Measurements from ENCODE around the gene TFCP2. TPM values are rescaled to one million over a fixed set of nuclear protein-coding genes. Genes with fewer than 3 reads are reported as not detected.
"Not testable (repeated sequence)": the region's sequence is repeated elsewhere in the genome, so short reads cannot be mapped to it uniquely, and the experiment has no call there.

The TFCP2 gene
- polyA plus RNA-seq, 3 donors from 2014 or later: 10.1 to 16.6 (median 11.7) TPM

GRCh38 chr12:51118706-51119105, 54.2 kb downstream of the TFCP2 start:
- Mint-ChIP-seq H3K27ac (no peak overlapping the region), H3K4me3 (no peak overlapping the region), H3K36me3 (peaks cover 8 to 26% (median 17%) of the 10 kb centered on the region in 3 donors), H3K27me3 (ENCODE audit: low read depth in 3 of 3) (peaks cover 0 to 2% (median 0%) of the 10 kb centered on the region in 3 donors), H3K9me3 (no peaks in the 10 kb centered on the region), H3K4me1 (no peaks in the 10 kb centered on the region)
- no peak for DNase-seq

GRCh38 chr12:51115533-51115932, 57.4 kb downstream of the TFCP2 start:
- H3K4me3 Mint-ChIP-seq: no peak overlapping the region
- no peaks in the 10 kb centered on the region for H3K4me1 Mint-ChIP-seq
- H3K9me3 Mint-ChIP-seq: no peaks in the 10 kb centered on the region
- DNase-seq: no peak
- H3K36me3 Mint-ChIP-seq: peaks cover 12 to 40% (median 17%) of the 10 kb centered on the region in 3 donors
- H3K27me3 Mint-ChIP-seq (ENCODE audit: low read depth in 3 of 3): peaks cover 0 to 2% (median 0%) of the 10 kb centered on the region in 3 donors
- peak overlapping the region in 2 of 6 donors; percentile 0 to 32 for H3K27ac Mint-ChIP-seq

GRCh38 chr12:51108136-51108535, 64.8 kb downstream of the TFCP2 start:
- H3K4me1 Mint-ChIP-seq: no peaks in the 10 kb centered on the region
- H3K27me3 Mint-ChIP-seq (ENCODE audit: low read depth in 3 of 3): no peaks in the 10 kb centered on the region
- no peaks in the 10 kb centered on the region for H3K9me3 Mint-ChIP-seq
- no peak for DNase-seq
- H3K4me3 Mint-ChIP-seq: no peak overlapping the region
- H3K27ac Mint-ChIP-seq: no peak overlapping the region
- peaks cover 19 to 47% (median 21%) of the 10 kb centered on the region in 3 donors for H3K36me3 Mint-ChIP-seq

- H3K27ac Mint-ChIP-seq: peak overlapping the region in 2 of 6 donors; percentile 39 to 56
- no peaks in the 10 kb centered on the region for H3K27me3 Mint-ChIP-seq (ENCODE audit: low read depth in 3 of 3)
- no peaks in the 10 kb centered on the region for H3K9me3 Mint-ChIP-seq
- H3K4me1 Mint-ChIP-seq: no peaks in the 10 kb centered on the region
- H3K36me3 Mint-ChIP-seq: peaks cover 24 to 62% (median 38%) of the 10 kb centered on the region in 3 donors
- no peak overlapping the region for H3K4me3 Mint-ChIP-seq
- DNase-seq: no peak
These were observed 69.0 kb downstream of the TFCP2 start for GRCh38 chr12:51103977-51104376.

- Mint-ChIP-seq H3K4me3 (no peak overlapping the region), H3K9me3 (no peaks in the 10 kb centered on the region), H3K36me3 (peaks cover 32 to 59% (median 51%) of the 10 kb centered on the region in 3 donors), H3K27me3 (ENCODE audit: low read depth in 3 of 3) (no peaks in the 10 kb centered on the region), H3K27ac (no peak overlapping the region), H3K4me1 (no peaks in the 10 kb centered on the region)
- DNase-seq: no peak
These were observed 74.3 kb downstream of the TFCP2 start for GRCh38 chr12:51098611-51099010.

GRCh38 chr12:51090705-51091229, 82.2 kb downstream of the TFCP2 start:
- H3K4me1 Mint-ChIP-seq: no peaks in the 10 kb centered on the region
- H3K27me3 Mint-ChIP-seq (ENCODE audit: low read depth in 3 of 3): no peaks in the 10 kb centered on the region
- no peak overlapping the region for H3K27ac Mint-ChIP-seq
- no peak overlapping the region for H3K4me3 Mint-ChIP-seq
- no peak for DNase-seq
- H3K36me3 Mint-ChIP-seq: peaks cover 12 to 18% (median 12%) of the 10 kb centered on the region in 3 donors
- H3K9me3 Mint-ChIP-seq: no peaks in the 10 kb centered on the region

- Mint-ChIP-seq H3K27ac (no peak overlapping the region), H3K36me3 (peaks cover 0 to 3% (median 0%) of the 10 kb centered on the region in 3 donors), H3K4me3 (no peak overlapping the region), H3K9me3 (no peaks in the 10 kb centered on the region), H3K27me3 (ENCODE audit: low read depth in 3 of 3) (peaks cover 0 to 2% (median under 1%) of the 10 kb centered on the region in 3 donors), H3K4me1 (peaks cover 8 to 14% of the 10 kb centered on the region in 2 donors)
- DNase-seq: no peak
These were observed 85.1 kb downstream of the TFCP2 start for GRCh38 chr12:51087818-51088217.

- no peaks in the 10 kb centered on the region for H3K9me3 Mint-ChIP-seq
- H3K27me3 Mint-ChIP-seq (ENCODE audit: low read depth in 3 of 3): peaks cover 3 to 5% (median 4%) of the 10 kb centered on the region in 3 donors
- no peak overlapping the region for H3K4me3 Mint-ChIP-seq
- H3K27ac Mint-ChIP-seq: no peak overlapping the region
- no peak for DNase-seq
- peaks cover 0 to 3% (median 0%) of the 10 kb centered on the region in 3 donors for H3K36me3 Mint-ChIP-seq
- peaks cover 17 to 23% of the 10 kb centered on the region in 2 donors for H3K4me1 Mint-ChIP-seq
These were observed 86.0 kb downstream of the TFCP2 start for GRCh38 chr12:51086933-51087332.

GRCh38 chr12:51085757-51086156, 87.2 kb downstream of the TFCP2 start:
- Mint-ChIP-seq H3K36me3 (peaks cover 0 to 3% (median 0%) of the 10 kb centered on the region in 3 donors), H3K27ac (peak overlapping the region in 1 of 6 donors; percentile 69), H3K4me3 (peak overlapping the region in 2 of 5 donors; percentile 33 to 38), H3K4me1 (peaks cover 22 to 33% of the 10 kb centered on the region in 2 donors), H3K27me3 (ENCODE audit: low read depth in 3 of 3) (peaks cover 3 to 5% (median 4%) of the 10 kb centered on the region in 3 donors), H3K9me3 (no peaks in the 10 kb centered on the region)
- DNase-seq: no peak

- H3K36me3 Mint-ChIP-seq: peaks cover 0 to 6% (median 3%) of the 10 kb centered on the region in 3 donors
- peaks cover 3 to 5% (median 4%) of the 10 kb centered on the region in 3 donors for H3K27me3 Mint-ChIP-seq (ENCODE audit: low read depth in 3 of 3)
- H3K4me3 Mint-ChIP-seq: peak within 1 kb of the TSS; percentile 92 to 97 (median 95)
- peak within 1 kb of the TSS; percentile 71 to 95 (median 77) for H3K27ac Mint-ChIP-seq
- peak; percentile 93 to 95 (median 94) for DNase-seq
- H3K9me3 Mint-ChIP-seq: no peaks in the 10 kb centered on the region
- H3K4me1 Mint-ChIP-seq: peaks cover 24 to 48% of the 10 kb centered on the region in 2 donors
These were observed 89.7 kb downstream of the TFCP2 start, which contains the start of gene CSRNP2 for GRCh38 chr12:51083126-51083833. Gene CSRNP2, minus strand, starts transcription at chr12:51083596. Its CDS starts 7,035 bp downstream, at chr12:51076561.

GRCh38 chr12:51082561-51083125, 90.3 kb downstream of the TFCP2 start:
- H3K27ac Mint-ChIP-seq: peak overlapping the region; percentile 71 to 95 (median 77)
- H3K4me3 Mint-ChIP-seq: peak overlapping the region; percentile 92 to 97 (median 95)
- peaks cover 24 to 53% of the 10 kb centered on the region in 2 donors for H3K4me1 Mint-ChIP-seq
- H3K36me3 Mint-ChIP-seq: peaks cover 0 to 6% (median 3%) of the 10 kb centered on the region in 3 donors
- DNase-seq: peak; percentile 3 to 6 (median 6)
- peaks cover 3 to 5% (median 4%) of the 10 kb centered on the region in 3 donors for H3K27me3 Mint-ChIP-seq (ENCODE audit: low read depth in 3 of 3)
- no peaks in the 10 kb centered on the region for H3K9me3 Mint-ChIP-seq

- Mint-ChIP-seq H3K36me3 (peaks cover 0 to 6% (median 3%) of the 10 kb centered on the region in 3 donors), H3K4me1 (peaks cover 26 to 55% of the 10 kb centered on the region in 2 donors), H3K27me3 (ENCODE audit: low read depth in 3 of 3) (peaks cover 3 to 5% (median 4%) of the 10 kb centered on the region in 3 donors), H3K9me3 (no peaks in the 10 kb centered on the region), H3K4me3 (peak overlapping the region; percentile 26 to 97 (median 92)), H3K27ac (peak overlapping the region in 3 of 6 donors; percentile 11 to 73 (median 48))
- DNase-seq: no peak
These were observed 91.5 kb downstream of the TFCP2 start for GRCh38 chr12:51081421-51081820.

GRCh38 chr12:51080136-51080535, 92.8 kb downstream of the TFCP2 start:
- Mint-ChIP-seq H3K36me3 (peaks cover 0 to 10% (median 3%) of the 10 kb centered on the region in 3 donors), H3K27ac (peak overlapping the region in 1 of 6 donors; percentile 4), H3K4me3 (no peak overlapping the region), H3K4me1 (peaks cover 25 to 57% of the 10 kb centered on the region in 2 donors), H3K9me3 (no peaks in the 10 kb centered on the region), H3K27me3 (ENCODE audit: low read depth in 3 of 3) (peaks cover 3 to 5% (median 4%) of the 10 kb centered on the region in 3 donors)
- no peak for DNase-seq

GRCh38 chr12:51078866-51079265, 94.1 kb downstream of the TFCP2 start:
- DNase-seq; H3K4me3 Mint-ChIP-seq; H3K27me3 Mint-ChIP-seq (ENCODE audit: low read depth in 3 of 3); H3K9me3 Mint-ChIP-seq: not testable (repeated sequence)
- H3K27ac Mint-ChIP-seq: peak overlapping the region in 1 of 6 donors; percentile 20
- H3K36me3 Mint-ChIP-seq: peaks cover 0 to 14% (median 3%) of the 10 kb centered on the region in 3 donors
- H3K4me1 Mint-ChIP-seq: peaks cover 23 to 53% of the 10 kb centered on the region in 2 donors

Measured in immature natural killer cell (primary cell).